ENCODE data around the gene TSPAN19.

GRCh38 chr12:85017618-85018017 is 18.5 kb downstream of the TSPAN19 start:
- TF ChIP-seq YY2 (tag by site-specific recombination; IDR thresholded peaks at IDR 0.05): no peak
- no peak for TF ChIP-seq CTCF (tag by site-specific recombination; IDR thresholded peaks at IDR 0.05)
- TF ChIP-seq ZNF280D (tag by site-specific recombination; IDR thresholded peaks at IDR 0.05): no peak
